BLaER1 treated with 17β-estradiol and CSF1 and Interleukin-3, amounts not matched to agents 10 nM and 100 nM (cell line): Measurements from ENCODE around the gene SRRM2.
"Not testable (repeated sequence)": the region's sequence is repeated elsewhere in the genome, so short reads cannot be mapped to it uniquely, and the experiment has no call there.

Experiments
- H3K27ac ChIP-seq, 11 experiments: shearing (Covaris generic); formaldehyde crosslinking; 2 replicates each; pipeline ENCODE4 v1.8.1; 2022
- H3K27me3 ChIP-seq, 11 experiments: shearing (Covaris generic); formaldehyde crosslinking; 2 replicates each; pipeline ENCODE4 v1.8.1; 2022
- H3K36me3 ChIP-seq, 11 experiments: shearing (Covaris generic); formaldehyde crosslinking; 2 replicates each; pipeline ENCODE4 v1.8.1; 2022
- H3K4me1 ChIP-seq, 10 experiments: shearing (Covaris generic); formaldehyde crosslinking; 2 replicates each; pipeline ENCODE4 v1.8.1; 2022
- H3K4me2 ChIP-seq, 11 experiments: shearing (Covaris generic); formaldehyde crosslinking; 2 replicates each; pipeline ENCODE4 v1.8.1; 2022
- H3K4me3 ChIP-seq, 10 experiments: shearing (Covaris generic); formaldehyde crosslinking; 2 replicates each; pipeline ENCODE4 v1.8.1; 2022
- H3K9ac ChIP-seq, 11 experiments: shearing (Covaris generic); formaldehyde crosslinking; 2 replicates each; pipeline ENCODE4 v1.8.1; 2022
- H3K9me3 ChIP-seq, 11 experiments: shearing (Covaris generic); formaldehyde crosslinking; replicated peaks in 1 of 11; 2 replicates each; pipeline ENCODE4 v1.8.1; 2022
- H4K20me1 ChIP-seq, 11 experiments: shearing (Covaris generic); formaldehyde crosslinking; 2 replicates each; pipeline ENCODE4 v1.8.1; 2022
- Cebpa-rat ChIP-seq, 11 experiments: shearing (Covaris generic); IDR thresholded peaks; 2 replicates each; pipeline ENCODE4 v1.8.1; 2022

Gene SRRM2

GRCh38 chr16:2717383-2718263 is 34.8 kb upstream of the SRRM2 start:
- H3K27me3 ChIP-seq = no peaks in the 10 kb centered on the region
- peak overlapping the region; percentile 22 to 86 (median 59) for H3K4me2 ChIP-seq
- no peak for TF ChIP-seq Cebpa-rat (IDR thresholded peaks at IDR 0.05)
- H3K4me1 ChIP-seq = peaks cover 46 to 83% (median 75%) of the 10 kb centered on the region in 10 experiments
- H3K27ac ChIP-seq = no peak overlapping the region
- peak overlapping the region in 4 of 11 experiments; percentile 12 to 24 (median 14); a peak in 2 of 22 replicates for H3K9ac ChIP-seq
- no peak overlapping the region for H3K4me3 ChIP-seq
- no peaks in the 10 kb centered on the region for H3K36me3 ChIP-seq
- peaks cover 0 to 45% (median 27%) of the 10 kb centered on the region in 11 experiments; a peak in 18 of 22 replicates for H4K20me1 ChIP-seq
- no peaks in the 10 kb centered on the region for H3K9me3 ChIP-seq

GRCh38 chr16:2719328-2720063 is 32.9 kb upstream of the SRRM2 start:
- peak overlapping the region; percentile 75 to 88 (median 81) for H3K4me2 ChIP-seq
- peak overlapping the region in 8 of 11 experiments; percentile 76 to 88 (median 85); a peak in 13 of 22 replicates for H3K9ac ChIP-seq
- peak overlapping the region in 1 of 10 experiments; percentile 66; a peak in 1 of 20 replicates for H3K4me3 ChIP-seq
- TF ChIP-seq Cebpa-rat (IDR thresholded peaks at IDR 0.05) = no peak
- H3K36me3 ChIP-seq = no peaks in the 10 kb centered on the region
- no peaks in the 10 kb centered on the region for H3K9me3 ChIP-seq
- H4K20me1 ChIP-seq = peaks cover 0 to 29% (median 13%) of the 10 kb centered on the region in 11 experiments; a peak in 14 of 22 replicates
- no peaks in the 10 kb centered on the region for H3K27me3 ChIP-seq
- H3K27ac ChIP-seq = peak overlapping the region in 5 of 11 experiments; percentile 78 to 89 (median 85); a peak in 5 of 22 replicates
- H3K4me1 ChIP-seq = peaks cover 41 to 70% (median 61%) of the 10 kb centered on the region in 10 experiments

- Histone ChIP-seq H3K4me2 (peak within 1 kb of the TSS; percentile 75 to 88 (median 81)), H3K9ac (peak within 1 kb of the TSS; percentile 76 to 89 (median 85)), H3K4me1 (peaks cover 41 to 64% (median 56%) of the 10 kb centered on the region in 10 experiments), H3K27ac (peak within 1 kb of the TSS; percentile 75 to 89 (median 83)), H3K27me3 (no peaks in the 10 kb centered on the region), H3K36me3 (no peaks in the 10 kb centered on the region), H3K9me3 (no peaks in the 10 kb centered on the region), H3K4me3 (peak within 1 kb of the TSS; percentile 55 to 75 (median 64)), H4K20me1 (peaks cover 0 to 23% (median 8%) of the 10 kb centered on the region in 11 experiments; a peak in 12 of 22 replicates)
- TF ChIP-seq Cebpa-rat (IDR thresholded peaks at IDR 0.05) = no peak
Measured at GRCh38 chr16:2720064-2720457, 32.4 kb upstream of the SRRM2 start, which contains the start of gene PRSS27. PRSS27 (minus strand) TSS chr16:2720224; CDS start chr16:2720160, 64 bp downstream.

GRCh38 chr16:2720719-2721633 is 31.5 kb upstream of the SRRM2 start:
- Histone ChIP-seq H3K36me3 (no peaks in the 10 kb centered on the region), H3K27ac (peak overlapping the region; percentile 75 to 89 (median 83)), H3K27me3 (no peaks in the 10 kb centered on the region), H3K4me1 (peaks cover 37 to 58% (median 48%) of the 10 kb centered on the region in 10 experiments), H3K4me2 (peak overlapping the region; percentile 75 to 88 (median 81)), H4K20me1 (peaks cover 0 to 19% (median 4%) of the 10 kb centered on the region in 11 experiments; a peak in 6 of 22 replicates), H3K4me3 (peak overlapping the region; percentile 55 to 75 (median 64)), H3K9me3 (no peaks in the 10 kb centered on the region), H3K9ac (peak overlapping the region; percentile 76 to 89 (median 85))
- no peak for TF ChIP-seq Cebpa-rat (IDR thresholded peaks at IDR 0.05)

- Histone ChIP-seq H3K27ac (peak overlapping the region in 10 of 11 experiments; percentile 75 to 89 (median 84); a peak in 16 of 22 replicates), H3K9ac (peak overlapping the region in 10 of 11 experiments; percentile 76 to 88 (median 84); a peak in 19 of 22 replicates), H3K4me3 (peak overlapping the region; percentile 55 to 75 (median 64); a peak in 19 of 20 replicates), H3K4me1 (peaks cover 33 to 54% (median 42%) of the 10 kb centered on the region in 10 experiments), H3K4me2 (peak overlapping the region; percentile 66 to 78 (median 73)), H4K20me1 (peaks cover 0 to 12% (median 0%) of the 10 kb centered on the region in 11 experiments; a peak in 4 of 22 replicates)
- not testable (repeated sequence) for H3K9me3 ChIP-seq, H3K27me3 ChIP-seq, H3K36me3 ChIP-seq
Measured at GRCh38 chr16:2721634-2722173, 30.7 kb upstream of the SRRM2 start.

GRCh38 chr16:2724088-2724676 is 28.3 kb upstream of the SRRM2 start:
- Histone ChIP-seq H3K9me3 (no peaks in the 10 kb centered on the region), H3K9ac (no peak overlapping the region), H3K4me2 (no peak overlapping the region), H3K27me3 (no peaks in the 10 kb centered on the region), H4K20me1 (no peaks in the 10 kb centered on the region), H3K4me1 (peaks cover 23 to 44% (median 31%) of the 10 kb centered on the region in 10 experiments), H3K36me3 (no peaks in the 10 kb centered on the region), H3K4me3 (no peak overlapping the region), H3K27ac (no peak overlapping the region)
- TF ChIP-seq Cebpa-rat (IDR thresholded peaks at IDR 0.05) = no peak

- H3K4me2 ChIP-seq = no peak overlapping the region
- TF ChIP-seq Cebpa-rat (IDR thresholded peaks at IDR 0.05) = no peak
Measured at GRCh38 chr16:2724816-2725348, 27.6 kb upstream of the SRRM2 start.

More at GRCh38 chr16:2724816-2725348, 27.6 kb upstream of the SRRM2 start:
- H3K27me3 ChIP-seq = no peaks in the 10 kb centered on the region
- H3K36me3 ChIP-seq = no peaks in the 10 kb centered on the region
- H3K4me3 ChIP-seq = no peak overlapping the region
- peaks cover 17 to 37% (median 27%) of the 10 kb centered on the region in 10 experiments for H3K4me1 ChIP-seq
- no peaks in the 10 kb centered on the region for H4K20me1 ChIP-seq
- no peak overlapping the region for H3K27ac ChIP-seq
- H3K9me3 ChIP-seq = no peaks in the 10 kb centered on the region
- H3K9ac ChIP-seq = no peak overlapping the region
